HG03575 (cell line): Measurements from ENCODE around the gene SERTAD1.
"Not testable (repeated sequence)": the region's sequence is repeated elsewhere in the genome, so short reads cannot be mapped to it uniquely, and the experiment has no call there.

Experiments used
- ATAC-seq: cut with Tn5 transposase; IDR thresholded peaks from one replicate; pipeline ENCODE4 v1.9.1; 2021; ENCODE audit not compliant: unreplicated experiment, insufficient number of reproducible peaks, low FRiP score; ENCODE audit errors: extremely low read depth

SERTAD1 gene

DNA sequence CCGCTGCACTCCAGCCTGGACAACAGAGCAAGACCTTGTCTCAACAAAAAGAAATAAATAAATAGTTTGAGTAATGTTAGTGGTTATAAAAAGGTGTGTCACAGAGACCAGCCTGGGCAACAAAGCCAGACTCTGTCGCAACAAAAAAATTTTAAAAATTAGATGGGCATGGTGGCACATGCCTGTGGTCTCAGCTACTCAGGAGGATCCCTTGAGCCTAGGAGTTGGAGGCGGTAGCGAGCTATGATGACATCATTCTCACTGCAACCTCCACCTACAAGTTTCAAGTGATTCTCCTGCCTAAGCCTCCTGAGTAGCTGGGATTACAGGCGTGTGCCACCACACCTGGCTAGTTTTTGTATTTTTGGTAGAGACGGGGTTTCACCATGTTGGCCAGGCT is 28.2 kb upstream of the SERTAD1 start:
- not testable (repeated sequence) for ATAC-seq

DNA sequence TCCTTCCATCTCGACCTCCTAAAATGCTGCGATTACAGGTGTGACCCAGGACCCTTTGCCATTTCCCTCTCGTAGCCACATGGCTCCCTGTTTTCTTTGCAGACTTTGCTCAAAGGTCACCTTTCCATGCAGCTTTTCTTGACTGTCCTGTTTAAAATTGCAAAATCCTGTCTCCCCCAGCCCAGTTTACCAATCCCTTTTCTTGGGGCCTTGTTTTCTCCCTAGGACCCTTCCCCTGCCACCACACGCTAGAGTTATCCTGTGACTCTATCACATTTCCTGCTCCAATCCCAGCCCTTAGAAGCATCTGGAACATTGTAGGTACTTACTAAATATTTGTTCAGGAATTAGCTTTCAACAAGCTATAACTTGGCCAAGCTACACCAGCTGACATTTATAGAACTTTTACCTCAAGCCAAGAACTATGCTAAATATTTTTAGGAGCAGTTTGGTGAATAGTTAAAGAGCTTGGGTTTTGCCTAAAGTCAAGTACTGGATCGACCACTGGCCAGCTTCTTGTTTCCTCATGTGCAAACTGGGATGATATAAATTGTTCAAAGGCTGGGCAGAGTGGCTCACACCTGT is 27.5 kb upstream of the SERTAD1 start:
- no peak for ATAC-seq

DNA sequence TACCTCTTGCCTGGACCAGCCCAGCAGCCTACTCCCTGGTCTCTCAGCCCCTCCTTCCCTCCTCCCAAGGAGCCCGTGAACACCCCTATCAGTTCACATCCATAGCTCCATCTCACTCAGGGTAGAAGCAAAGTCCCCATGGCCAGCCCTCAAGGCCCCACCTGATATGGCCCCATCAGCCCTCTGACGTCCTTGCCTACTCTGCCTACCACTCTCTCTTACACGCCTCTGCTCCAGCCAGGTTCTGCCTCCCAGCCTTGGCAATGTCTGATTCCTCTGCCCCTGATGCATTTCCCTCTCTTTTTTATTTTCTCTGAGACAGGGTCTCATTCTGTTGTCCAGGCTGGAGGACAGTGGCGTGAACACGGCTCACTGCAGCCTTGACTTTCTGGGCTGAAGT is 26.2 kb upstream of the SERTAD1 start:
- no peak for ATAC-seq

DNA sequence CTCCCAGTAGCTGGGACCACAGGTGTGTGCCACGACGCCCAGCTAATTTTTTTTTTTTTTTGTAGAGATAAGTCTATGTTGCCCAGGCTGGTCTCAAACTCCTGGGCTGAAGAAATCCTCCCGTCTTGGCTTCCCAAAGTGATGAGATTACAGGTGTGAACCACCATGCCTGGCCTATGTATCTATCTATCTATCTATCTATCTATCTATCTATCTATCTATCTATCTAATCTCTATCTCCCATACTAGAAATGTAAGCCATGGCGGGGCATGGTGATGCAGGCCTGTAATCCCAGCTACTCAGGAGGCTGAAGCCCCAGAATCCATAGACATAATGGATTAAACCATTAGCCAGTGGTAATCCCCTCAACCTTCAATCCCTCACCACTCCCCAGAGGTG is 24.9 kb upstream of the SERTAD1 start:
- no peak for ATAC-seq

DNA sequence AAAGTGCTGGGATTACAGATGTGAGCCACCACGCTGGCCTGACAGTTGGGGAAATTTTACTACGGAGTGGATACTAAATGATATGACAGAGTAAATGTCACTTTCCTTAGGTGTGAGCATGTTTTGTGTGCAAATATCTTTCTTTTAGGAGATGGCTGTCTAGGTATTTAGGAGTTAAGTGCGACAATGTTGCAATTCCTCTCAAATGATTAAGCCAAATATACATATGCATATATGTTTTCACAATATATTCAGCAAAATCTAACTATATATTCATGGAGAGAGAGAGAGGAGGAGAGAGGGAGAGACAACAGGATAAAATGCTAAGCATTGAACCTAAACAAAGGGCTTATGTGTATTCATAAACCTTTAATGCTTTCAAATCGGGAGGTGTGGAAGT is 23.7 kb upstream of the SERTAD1 start:
- ATAC-seq, result no peak

DNA sequence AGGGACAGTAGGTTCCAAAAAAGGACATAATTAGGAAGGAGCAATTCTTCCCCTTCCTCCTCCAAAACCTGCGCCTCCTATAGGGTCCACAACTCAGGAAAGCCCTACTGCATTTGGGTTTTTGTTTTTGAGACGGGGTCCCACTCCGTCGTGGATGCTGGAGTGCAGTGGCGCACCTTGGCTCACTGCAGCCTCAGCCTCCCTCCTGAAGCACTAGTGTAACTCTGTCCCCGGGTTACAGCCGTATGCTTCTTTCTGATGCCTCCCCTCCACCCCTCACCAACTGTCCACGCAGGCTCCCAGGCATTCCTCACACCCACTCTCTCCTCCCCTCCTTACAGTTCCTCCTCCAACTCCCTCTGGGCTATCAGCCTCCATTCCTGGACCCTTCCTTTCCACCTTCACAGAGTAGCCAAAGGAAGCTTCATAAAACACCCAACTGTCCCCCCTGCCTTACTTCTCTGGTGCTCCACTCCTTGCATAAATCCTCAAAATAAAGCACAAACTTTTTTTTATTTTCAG is 20.5 kb upstream of the SERTAD1 start:
- ATAC-seq, result no peak

DNA sequence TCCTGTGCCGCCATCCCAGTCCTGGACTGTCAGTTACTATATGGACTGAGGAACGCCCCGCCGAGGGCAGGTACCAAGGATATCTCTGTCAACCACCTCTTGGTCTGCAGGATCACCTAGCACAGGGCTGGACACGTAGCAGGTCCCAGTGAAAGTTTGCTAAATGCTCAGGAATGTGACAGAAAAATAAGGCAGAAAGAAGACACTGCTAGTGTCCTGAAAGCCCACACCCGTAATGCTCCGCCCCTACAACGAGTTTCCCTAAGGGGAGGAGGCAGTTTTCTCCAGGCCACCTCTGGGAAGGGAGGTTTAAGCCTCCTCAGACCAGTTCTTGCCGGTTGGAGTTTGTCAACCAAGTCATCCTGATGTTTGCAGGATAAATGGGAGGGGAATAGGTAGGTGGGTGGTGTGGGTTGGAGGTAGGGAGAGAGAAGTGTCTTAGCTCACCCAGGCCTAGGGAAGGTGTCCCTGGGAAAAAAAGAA is 20.0 kb upstream of the SERTAD1 start:
- no peak for ATAC-seq

DNA sequence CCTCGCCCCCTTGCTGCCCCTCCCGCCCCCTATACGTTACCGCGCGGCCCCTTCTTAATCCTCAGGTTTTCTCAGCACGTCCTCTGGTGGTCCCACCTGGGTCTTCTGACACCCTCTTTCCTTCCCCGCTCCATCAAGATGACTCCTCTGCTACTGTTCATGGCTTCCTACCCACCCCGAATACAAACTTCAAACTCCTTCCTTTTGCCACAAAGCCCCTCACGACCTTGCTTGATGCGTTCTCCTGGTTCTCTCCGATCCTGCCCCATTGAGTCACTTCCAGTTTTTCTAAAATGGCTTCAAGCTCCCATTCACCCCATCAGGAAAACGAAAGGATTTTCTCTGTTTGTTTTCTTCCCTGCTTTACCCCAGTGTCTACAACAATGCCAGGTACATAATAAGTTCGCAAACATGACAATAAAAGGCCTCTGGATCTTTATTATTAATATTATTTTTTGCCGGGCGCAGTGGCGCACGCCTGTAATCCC is 19.1 kb upstream of the SERTAD1 start:
- no peak for ATAC-seq

DNA sequence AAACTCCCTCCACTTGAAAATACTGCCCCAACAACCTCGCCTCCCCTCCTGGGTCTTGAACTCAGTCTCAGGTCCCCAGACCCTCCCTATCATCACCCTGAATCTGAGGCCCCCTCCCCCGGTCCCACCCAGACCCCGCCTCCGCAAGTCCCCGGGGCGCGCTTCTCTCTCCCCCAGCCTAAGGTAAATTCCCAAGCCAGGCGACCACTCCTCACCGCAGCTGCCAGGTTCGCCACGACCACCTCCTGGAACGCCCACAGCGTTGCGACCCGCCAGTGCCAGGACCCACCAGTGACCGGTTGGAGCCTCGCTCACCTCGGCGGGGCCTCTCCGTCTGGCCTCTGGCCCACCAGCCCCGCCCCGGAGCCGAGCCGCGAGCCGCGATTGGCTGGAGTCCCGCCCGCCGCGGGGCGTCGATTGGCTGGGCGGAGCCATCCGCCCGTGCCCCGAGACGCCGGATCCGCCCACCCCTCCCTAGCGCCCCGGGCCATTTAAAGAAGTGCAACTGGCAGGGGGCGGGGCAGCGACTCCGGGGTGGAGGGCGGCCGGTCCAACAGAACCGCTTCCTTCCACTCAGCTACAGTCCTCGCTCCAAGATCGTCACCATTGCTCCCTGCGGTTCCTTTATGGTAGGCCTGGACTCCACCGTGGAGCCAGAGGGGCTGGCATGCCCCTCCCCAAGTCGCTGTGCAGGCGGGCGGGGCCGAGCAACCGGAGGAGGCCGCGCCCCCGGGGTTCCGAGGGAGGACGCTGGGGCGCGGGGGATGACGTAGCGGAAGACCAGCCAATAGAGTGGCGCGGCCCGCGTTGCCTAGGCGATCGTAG is 18.4 kb upstream of the SERTAD1 start, which contains the start of gene SERTAD3:
TSS of gene SERTAD3 (minus strand) at position 336 of the 825 bp plus-strand sequence. CDS start 2,255 bp downstream, outside the sequence.
- peak; percentile 38 for ATAC-seq

DNA sequence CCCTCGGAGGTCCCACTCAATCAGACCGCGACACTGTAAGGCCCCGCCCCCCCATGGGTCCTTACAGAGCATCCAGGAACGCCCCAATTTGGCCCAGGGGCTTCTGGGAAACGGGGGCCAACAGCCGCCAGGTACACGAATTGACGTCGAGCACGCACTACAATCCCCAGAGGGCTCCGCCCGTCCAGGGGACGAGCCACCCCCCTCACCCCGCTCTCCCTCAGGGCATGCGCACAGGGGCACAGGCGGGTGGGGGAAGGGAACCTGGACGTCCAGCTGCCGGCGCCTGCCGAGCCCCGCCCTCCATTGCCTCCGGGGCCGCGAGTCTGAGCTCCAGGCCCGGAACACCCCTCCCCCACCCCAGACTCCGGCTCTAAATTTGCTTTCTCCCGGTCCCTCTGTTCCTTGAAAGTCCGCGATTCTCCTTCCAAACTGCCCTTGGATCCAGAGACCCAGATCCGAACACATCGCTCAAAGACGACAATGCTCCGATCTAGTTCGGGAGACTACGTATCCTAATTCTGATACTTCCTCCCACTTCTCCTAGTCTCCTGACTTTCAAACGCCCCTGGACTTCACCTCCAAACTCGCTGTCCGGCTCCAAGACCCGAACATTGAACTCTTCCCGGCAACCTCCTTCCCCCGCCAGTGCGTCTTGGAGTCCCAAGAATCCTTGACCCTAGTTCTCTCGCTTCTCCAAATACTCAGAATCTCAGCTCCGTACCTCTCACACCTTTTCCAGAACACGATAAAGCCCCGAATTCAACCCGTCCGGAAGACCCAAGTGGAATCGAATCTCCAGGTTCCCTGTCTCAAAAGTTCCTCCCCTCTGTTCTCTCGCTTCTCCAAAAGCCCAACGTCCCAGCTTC is 17.6 kb upstream of the SERTAD1 start:
- no peak for ATAC-seq

DNA sequence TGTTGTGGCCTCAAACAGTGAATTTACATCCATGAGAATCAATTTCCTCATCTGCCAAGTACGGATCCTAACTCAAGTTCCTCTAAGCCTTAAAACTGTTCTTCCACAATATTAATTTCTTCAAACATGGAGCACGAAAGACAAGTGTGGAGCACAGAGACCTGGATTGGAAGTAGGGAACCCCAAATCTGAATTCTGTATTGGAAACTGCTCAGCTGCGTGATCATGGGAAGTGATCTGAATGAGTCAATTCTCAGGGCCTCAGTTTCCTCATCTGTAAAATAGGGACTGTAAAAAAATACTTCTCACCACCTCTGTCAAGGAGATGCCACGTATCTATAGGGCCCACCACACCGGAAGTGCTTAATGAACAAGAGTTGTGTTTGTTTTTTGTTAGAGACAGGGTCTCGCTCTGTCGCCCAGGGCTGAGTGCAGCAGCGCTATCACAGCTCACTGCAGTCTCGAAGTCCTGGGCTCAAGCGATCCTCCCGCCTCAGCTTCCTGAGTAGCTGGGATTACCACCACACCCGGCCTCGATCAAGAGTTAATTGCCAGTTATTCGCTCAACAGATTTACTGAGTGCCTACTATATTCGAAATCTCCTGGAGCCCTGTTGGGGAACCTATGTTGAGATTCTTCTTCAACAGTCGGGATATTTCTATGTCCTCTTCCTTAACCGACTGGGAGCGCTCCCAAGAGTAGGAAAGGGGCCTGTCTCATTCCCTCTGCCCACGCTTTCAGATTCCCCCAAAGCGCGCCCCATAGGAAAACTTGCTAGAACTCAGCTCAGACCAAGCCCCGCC is 16.7 kb upstream of the SERTAD1 start:
- no peak for ATAC-seq

DNA sequence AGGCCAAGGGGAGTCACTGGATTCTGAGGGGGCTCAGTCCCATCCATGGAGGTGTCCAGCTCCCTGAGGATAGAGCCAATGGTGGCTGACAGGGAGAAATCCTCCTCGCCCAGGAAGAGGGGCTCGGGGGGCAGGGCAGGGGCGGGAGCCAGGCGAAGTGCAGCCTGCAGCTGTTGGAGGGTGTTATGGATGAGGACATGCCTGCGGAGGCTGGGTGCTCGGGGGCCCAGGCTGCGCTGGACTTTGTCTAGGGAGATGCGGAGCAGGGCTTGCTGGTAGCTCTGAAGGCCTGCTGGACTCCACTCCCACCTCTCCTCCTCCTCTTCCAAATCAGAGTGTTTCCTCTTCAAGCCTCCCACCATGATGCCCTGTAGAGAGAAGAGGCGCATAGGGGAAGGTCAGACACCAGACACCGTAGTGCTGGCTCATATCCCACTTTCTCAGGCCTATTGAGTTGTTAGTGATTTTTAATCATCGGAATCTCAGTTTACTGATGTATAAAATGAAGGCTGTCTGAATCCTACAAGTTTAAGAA is 16.0 kb upstream of the SERTAD1 start:
- no peak for ATAC-seq

DNA sequence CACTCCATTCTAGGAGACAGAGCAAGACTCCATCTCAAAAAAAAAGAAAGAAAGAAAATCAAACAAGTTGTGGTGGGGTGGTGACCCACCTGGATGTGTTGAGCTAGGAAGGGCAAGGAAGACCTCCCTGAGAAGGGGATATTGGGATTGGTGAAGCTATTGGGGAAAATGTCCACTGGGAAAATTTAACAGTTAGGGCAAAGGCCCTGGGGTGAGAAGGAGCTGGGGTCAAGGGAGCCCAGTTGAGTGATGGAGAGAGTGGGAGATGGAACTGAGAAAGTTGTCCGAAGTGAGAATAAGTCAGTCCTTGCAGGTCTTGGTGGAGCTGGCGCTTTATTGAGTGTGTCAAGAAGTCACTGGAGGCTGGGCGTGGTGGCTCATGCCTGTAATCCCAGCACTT is 12.5 kb upstream of the SERTAD1 start:
- no peak for ATAC-seq

DNA sequence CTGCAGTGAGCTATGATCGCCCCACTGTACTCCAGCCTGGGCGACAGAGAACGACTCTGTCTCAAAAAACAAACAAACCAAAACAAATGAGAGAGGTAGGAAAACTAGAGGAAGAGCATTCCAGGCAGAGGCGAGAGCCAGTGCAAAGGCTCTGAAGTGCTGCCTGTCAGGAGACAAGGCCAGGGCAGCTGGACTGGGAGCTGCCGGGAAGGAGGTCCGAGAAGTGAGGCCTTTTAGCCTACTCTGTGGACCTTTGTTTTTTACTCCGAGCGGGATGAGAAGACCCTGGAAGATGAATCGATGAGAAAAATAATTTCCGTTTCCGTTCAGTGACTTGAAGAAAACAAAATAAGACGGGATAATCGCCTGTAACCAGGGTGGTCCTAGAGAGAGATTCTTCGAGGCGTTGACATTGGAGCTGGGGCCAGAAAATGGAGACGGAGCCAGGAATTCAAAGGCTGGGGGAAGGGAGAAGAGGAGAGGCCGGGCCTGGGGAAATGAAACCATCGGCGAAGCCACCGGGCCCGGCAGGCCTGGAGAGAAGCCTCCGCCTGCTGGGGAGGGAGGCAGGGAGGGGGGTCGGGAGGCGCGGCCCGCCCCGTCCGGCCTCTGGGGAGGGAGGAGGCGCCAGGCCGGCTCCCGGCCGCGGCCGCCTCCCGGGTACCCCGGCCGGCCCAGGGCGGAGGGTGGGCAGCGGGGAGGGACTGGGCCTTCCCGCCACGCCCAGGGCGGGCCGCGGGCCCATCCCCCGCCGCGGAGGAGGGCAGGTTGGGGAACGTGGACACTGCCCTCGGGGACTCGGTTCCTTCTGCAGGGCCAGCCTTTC is 7.8 kb upstream of the SERTAD1 start:
- ATAC-seq, result no peak

DNA sequence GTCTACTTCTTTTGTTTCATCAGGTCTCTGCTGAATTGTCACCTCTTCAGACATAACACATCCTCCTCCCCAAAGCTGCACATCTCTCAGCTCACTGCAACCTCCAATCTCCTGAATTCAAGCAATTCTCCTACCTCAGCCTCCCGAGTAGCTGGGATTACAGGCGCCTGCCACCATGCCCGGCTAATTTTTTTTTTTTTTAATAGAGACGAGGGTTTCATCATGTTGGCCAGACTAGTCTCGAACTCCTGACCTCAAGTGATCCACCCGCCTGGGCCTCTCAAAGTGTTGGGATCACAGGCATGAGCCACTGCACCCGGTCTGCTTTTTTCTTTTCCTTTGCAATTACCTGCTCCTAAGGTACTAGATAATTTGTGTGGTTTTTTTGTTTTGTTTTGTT is 7.0 kb upstream of the SERTAD1 start:
- ATAC-seq, result not testable (repeated sequence)

DNA sequence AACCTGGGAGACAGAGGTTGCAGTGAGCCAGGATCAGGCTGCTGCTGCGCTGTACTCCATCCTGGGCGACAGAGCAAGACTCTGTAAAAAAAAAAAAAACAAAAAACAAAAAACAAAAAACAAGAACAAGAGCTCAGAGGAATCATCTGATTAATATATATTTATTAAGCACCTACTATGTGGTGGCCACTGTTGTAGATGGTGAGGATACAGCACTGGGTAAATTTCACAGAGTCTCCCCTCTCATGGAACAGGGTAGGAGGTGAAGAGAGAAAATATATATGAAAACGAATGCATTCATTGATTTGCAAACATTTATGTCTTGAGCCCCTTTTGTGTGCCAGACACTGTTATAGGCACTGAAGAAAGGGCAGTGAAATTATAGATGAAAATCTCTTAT is 5.9 kb upstream of the SERTAD1 start:
- ATAC-seq, result no peak

DNA sequence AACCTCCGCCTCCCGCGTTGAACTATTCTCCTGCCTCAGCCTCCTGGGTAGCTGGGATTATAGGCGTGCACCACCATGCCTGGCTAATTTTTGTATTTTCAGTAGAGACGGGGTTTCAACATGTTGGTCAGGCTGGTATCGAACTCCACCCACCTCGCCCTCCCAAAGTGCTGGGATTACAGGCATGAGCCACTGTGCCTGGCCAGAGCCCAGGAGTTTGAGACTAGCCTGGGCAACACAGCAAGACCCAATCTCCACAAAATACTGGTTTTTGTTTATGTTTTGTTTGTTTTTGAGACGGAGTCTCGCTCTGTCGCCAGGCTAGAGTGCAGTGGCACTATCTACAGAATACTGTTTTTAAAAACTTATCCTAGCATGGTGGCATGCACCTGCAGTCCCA is 4.5 kb upstream of the SERTAD1 start:
- not testable (repeated sequence) for ATAC-seq
